ENCODE data around the gene ADAMTS17.
"Not testable (repeated sequence)": the region's sequence is repeated elsewhere in the genome, so short reads cannot be mapped to it uniquely, and the experiment has no call there.

Gene ADAMTS17

DNA sequence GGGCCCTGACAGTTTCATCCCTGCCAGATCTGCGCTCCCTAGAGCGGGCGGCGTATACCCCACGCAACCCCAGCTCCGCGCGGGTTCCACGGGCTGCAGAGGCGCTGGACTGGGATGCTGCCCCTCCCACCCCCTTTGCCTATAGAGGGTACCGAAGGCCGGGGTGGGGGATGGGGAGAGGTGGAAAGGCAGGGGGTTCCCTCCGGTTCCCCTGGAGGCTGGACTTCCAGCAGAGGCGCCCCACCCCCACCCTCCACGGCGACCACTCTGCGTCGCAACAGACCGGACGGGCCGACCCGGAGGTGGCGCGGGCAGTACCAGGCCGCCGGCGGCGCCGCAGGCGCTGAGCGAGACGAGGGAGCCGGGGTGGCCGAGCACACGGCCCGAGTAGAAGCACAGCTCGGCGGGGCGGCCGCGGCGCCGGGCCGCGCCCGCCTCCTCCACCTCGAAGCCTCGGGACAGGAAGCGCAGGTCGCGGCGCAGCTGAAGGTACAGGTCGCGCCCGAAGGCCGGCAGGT is 995 bp downstream of the ADAMTS17 start:
- no peak for DNase-seq (ENCODE audit: low read depth in 1 of 2, low spot score in 1 of 2)

DNA sequence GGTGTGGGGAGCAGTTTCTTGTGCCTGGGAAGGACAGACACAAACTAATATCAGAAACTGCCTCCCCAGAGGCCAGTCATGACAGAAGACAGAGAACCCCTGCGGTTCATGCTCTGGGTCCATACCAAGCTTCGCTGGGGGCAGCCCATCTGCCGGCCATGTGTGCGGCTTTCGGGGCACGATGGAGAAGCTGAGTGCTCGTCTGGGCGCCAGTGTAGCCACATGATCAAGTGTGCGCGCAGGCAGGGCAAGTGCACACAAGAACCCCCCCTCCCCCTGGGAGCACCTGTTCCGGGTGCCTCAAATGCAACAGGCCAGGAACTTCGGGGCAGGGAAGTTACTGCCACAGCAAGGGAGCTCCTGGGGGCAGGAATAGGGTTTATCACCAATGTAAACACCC is 1.8 kb downstream of the ADAMTS17 start:
- no peak for DNase-seq (ENCODE audit: low read depth in 1 of 2, low spot score in 1 of 2)

DNA sequence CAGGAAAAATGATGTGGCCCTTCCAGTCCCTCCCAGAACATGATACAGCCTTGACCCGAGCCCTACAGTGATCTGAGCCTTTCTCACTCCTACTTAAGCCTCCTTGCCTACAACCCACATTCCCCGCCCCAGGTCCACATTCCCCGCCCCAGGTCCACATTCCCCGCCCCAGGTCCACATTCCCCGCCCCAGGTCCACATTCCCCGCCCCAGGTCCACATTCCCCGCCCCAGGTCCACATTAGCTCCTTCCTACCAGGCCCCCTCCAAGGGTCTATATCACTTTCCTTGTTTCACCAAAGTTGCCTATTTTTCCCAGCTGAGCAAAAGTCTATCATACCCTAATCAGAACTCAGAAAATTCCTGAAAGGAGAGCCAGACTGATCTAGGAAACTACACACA is 2.3 kb downstream of the ADAMTS17 start:
- DNase-seq (ENCODE audit: low read depth in 1 of 2, low spot score in 1 of 2) = not testable (repeated sequence)

DNA sequence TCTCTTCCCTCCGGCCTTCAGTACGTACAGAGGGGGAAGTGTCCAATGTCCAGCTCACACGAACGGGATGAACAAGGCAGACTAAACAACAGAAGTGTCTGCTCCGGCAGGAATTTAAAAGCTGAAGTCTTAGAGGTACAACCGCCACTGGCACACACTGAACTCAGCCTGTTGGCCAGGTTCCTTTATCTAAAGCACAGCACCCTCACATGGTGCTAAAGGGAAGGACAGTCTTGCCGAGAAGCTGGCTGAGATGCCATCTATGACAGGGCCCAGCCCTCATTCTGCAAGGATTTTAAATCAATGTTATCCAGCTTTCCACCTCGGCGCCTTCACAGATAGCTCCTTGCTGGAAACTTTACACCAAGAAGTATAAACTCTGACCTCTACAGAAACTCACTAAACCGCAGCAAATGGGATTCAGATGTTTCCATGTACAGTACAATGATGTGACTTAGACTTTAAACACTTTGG is 2.8 kb downstream of the ADAMTS17 start:
- peak in 1 of 2 donors; percentile 36 for DNase-seq (ENCODE audit: low read depth in 1 of 2, low spot score in 1 of 2)

DNA sequence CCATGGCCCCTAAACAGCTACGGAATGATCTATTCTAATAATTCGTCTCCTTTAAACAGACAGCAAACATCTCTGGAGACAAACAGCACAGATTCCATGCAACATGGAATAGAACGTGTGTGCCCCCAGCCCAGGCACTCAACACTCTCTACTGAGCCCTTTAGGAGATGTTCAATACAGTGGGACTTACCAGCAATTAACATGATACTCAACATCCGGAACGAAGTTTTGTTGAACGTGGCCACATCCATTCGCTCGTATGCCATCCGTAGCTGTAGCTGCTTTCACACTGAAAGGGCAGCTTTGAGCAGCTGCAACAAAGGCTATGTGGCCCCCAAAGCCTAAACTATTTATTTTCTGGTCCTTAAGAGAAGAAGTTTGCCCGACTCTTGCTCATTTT is 3.5 kb downstream of the ADAMTS17 start:
- DNase-seq (ENCODE audit: low read depth in 1 of 2, low spot score in 1 of 2) = no peak

DNA sequence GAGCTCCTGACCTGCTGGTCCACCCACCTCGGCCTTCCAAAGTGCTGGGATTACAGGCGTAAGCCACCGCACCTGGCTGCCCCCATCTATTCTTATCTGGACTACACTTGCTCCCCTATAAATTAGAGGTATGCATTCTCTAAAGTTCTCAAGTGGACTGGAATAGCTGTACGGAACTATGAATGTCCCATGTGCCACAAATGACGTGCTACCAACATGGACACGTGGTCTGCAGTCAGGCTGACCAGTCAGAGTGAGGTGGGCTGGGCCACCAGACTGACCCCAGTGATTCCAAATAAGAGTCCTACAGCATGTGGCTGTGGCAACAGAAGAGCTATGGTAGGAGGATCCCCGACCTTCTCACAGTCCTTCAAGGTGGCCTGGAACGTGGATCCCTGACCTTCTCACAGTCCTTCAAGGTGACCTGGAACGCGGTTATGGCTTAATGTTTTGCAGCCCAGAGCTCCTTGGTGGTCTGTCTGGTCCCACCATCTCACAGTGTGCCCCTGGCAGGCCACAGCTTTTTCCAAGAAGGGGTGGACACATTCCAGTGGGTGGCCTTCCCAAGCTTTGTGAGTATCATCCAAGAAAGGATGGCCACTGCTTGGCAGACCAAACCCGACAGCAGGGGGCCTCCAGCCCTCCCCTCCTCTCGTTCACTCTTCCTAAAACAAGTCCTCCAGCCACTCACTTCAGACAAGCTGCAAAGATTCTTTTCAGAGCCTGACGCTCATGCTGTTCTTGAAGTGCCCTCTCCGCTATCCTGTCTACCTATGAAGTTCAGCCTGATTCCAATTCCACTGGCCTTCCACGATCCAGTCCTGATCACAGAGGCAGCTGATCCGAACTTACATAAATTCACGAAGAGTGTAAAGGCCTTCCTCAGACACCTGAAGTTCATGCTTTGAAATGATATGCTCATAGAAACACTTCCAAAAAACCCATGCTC is 4.4 kb downstream of the ADAMTS17 start:
- DNase-seq (ENCODE audit: low read depth in 1 of 2, low spot score in 1 of 2) = no peak

DNA sequence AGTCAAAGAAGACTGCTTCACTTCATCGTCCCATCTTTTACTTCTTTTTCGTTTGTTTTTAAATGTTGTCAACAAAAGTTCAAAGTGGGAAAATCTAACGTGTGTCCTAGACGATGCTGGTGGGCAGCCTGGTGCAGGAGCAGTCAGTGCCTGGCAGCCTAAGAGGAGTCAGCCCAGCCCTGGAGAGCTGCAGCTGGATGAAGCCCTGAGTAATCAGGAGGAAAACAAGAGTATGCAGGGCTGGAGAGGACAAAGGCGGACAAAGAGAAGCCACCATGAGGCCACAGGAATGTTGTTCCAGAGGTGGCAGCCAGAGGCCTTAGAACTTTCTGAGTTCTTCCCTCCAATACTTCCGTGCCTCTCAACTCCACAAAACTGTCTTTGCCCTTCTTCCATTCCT is 5.7 kb downstream of the ADAMTS17 start:
- no peak for DNase-seq (ENCODE audit: low read depth in 1 of 2, low spot score in 1 of 2)

DNA sequence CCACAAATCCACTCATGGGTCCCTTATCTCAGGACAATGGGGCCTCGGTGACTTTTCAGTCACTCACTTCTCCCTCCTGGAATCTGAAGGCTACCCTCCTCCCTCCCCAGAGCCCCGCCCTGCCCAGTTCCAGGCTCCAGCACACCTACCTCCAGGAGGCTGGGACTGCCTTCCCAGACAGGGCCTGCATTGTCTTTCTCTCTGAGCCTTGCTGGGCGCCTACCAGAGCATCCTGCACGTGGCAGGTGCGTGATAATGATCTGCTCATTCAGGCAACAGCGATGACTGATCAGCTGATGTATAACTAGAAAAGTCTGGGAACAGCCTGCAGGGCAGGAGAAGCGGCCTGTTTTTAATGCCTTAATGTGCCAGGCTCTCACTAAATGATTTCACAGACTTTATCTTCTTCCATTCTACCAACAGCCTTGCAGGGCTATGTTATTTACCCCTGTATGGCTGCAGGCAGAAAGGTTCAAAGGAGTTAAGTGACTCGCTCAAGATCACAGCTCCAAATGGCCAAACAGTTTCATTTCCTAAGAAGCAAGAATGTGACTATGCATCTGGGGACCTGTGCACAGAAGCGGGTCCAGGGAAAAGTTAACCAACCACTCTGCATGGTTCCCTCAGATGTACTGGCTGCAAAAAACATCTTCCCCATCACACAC is 6.3 kb downstream of the ADAMTS17 start:
- DNase-seq (ENCODE audit: low read depth in 1 of 2, low spot score in 1 of 2) = no peak

DNA sequence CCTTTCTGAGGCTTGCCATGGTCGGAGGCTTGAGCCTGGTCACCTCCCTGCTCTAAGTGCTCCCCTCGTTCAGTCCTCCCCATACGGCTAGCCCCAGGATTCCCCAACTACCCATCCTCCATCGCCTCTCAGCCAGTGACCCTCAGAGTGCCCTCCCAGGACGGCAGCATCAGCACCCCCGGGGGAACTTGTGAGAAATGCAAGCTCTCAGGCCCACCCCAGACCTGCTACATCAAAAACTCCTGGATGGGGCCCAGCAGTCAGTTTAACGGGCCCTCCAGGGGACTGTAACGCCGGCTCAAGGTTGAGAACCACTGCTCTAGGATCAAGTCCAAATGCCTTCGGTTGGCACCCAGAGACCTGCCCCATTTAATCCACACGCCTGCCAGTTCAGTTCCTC is 6.9 kb downstream of the ADAMTS17 start:
- no peak for DNase-seq (ENCODE audit: low read depth in 1 of 2, low spot score in 1 of 2)

DNA sequence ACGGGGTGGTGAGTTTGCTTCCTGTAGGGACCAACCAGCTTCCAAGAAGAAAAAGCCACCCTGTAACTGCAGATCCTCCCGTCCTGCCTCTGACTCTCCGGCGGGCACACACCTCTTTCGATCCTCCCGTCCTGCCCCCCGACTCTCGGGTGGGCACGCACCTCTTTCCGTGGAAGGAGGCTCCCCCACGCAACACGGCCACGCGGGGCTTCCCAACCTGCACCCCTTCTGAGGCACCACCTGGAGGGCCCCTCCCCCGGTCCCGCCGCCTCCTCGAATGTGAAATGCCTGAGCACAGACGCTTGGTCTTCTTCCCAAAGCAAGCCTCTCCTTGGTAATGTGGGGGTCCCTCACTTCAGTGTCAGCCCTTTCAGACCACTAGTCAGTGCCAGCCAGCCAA is 7.3 kb downstream of the ADAMTS17 start:
- no peak for DNase-seq (ENCODE audit: low read depth in 1 of 2, low spot score in 1 of 2)

DNA sequence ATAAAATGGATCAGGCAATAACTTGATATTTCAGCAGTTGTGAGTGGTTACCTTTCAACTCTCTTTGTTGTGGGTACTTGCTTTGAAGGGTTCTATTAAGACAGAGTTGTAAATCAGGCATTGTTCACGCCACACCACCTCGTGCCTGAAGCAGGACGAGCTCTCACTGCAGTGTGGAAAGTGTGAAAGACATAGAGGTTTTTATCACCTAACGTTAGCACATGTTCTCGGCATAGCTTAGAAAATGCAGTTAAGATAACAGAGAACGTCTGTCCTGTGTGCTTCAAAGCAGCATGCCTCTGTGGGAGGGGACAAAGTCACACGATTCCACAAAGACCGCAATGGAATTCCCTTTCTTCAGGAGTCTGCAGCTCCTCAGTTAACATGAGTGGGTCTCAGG is 7.8 kb downstream of the ADAMTS17 start:
- no peak for DNase-seq (ENCODE audit: low read depth in 1 of 2, low spot score in 1 of 2)

DNA sequence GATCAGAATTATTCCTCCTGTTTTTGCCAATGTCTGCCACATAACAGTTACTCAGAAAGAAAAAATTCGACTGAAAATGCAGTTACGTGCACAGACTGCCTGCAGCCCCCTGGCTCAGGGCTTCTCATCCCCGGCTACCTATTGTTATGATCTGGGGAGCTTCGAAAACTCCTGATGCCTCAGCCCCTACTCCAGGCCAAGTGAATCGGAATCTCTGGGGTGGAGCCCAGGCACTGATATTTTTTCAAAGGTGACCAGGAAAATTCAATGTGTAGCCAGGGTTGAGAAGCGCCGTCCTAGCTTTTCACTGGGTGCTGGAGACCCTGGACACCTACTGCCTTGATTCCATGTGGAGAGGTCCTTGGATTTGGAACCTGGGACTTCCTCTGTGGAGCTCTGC is 8.5 kb downstream of the ADAMTS17 start:
- DNase-seq (ENCODE audit: low read depth in 1 of 2, low spot score in 1 of 2) = no peak

DNA sequence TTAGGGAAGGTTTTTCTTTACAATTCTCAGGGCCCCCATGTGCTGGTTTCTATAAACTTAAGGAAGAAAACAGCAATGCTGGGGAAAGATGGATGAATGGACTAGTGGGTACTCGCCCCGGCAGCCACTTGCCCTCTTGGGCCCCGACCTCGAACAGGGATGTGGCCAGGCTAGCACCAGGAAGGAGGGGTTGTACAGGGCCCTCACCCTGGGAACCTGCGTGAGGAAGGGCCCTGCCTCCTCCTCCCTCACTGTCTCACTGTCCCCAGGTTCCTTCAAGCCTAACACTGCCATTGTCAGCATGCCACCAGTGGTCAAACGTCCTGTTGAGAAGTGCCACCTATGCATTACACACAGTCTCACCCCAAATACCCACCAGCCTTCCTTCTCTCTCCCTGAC is 9.1 kb downstream of the ADAMTS17 start:
- DNase-seq (ENCODE audit: low read depth in 1 of 2, low spot score in 1 of 2) = no peak

DNA sequence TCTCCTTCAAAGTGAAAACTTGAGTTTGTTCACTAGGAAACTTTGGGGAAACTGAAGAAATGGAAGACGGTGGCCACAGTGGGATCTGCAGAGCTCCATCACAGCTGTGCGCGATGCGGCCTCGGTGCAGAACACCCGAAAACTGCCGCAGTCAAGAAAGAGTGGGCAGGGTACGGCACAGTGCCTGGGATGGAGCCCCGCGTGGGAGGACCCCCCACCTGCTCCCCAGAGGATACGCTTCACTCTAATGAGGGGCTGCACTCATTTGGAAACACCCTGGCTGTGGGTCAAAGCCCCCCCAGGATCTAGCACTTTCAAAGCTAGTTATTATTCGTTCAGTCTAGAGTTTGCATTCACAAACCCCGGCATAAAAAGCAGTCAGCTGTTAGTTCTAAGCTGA is 9.5 kb downstream of the ADAMTS17 start:
- no peak for DNase-seq (ENCODE audit: low read depth in 1 of 2, low spot score in 1 of 2)

DNA sequence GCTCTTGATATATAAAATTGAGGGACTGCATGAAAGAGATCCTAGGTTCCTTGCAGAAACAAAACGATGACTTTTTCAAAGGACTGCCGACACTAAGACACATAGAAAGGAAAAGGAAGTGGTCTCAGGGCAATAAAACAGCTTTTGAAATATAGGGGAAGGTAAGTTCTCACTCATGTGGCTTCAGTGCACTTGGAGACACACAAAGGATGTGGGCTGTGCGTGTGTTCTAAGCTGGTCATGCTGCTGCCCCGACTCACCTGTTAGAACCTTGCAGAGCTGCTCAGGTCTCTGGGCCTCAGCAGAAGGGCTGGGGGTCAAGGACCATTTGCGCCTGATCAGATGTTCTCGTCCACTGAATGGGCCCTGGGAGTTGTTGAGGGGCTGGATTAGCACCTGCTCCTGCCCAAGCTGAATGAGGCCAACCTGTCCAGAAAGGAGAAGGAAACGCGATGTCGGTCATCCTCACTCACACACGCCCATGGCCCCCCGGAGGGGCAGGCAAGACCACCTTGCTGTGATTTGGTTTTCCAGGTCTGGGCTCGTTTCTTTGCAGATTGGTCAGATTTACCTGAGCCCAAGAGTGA is 11.1 kb downstream of the ADAMTS17 start:
- DNase-seq (ENCODE audit: low read depth in 1 of 2, low spot score in 1 of 2) = no peak

DNA sequence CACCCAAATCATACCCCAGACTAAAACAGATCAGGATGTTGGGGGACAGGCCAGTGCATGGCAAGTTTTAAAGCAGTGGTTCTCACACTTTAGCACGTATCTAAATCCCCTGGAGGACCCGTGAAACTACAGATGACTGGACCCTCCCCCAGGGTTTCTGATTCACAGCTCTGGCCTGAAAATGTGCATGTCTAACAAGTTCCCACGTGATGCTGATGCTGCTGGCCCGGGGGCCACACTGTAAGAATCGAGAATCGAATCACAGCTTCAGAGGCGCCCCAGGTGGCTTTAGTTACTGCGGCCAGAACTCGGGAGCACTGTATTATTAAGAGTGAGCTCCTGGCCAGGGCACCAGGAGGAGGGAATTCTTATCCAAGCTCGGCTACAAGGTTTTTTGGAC is 11.6 kb downstream of the ADAMTS17 start:
- peak in 1 of 2 donors; percentile 16 for DNase-seq (ENCODE audit: low read depth in 1 of 2, low spot score in 1 of 2)

DNA sequence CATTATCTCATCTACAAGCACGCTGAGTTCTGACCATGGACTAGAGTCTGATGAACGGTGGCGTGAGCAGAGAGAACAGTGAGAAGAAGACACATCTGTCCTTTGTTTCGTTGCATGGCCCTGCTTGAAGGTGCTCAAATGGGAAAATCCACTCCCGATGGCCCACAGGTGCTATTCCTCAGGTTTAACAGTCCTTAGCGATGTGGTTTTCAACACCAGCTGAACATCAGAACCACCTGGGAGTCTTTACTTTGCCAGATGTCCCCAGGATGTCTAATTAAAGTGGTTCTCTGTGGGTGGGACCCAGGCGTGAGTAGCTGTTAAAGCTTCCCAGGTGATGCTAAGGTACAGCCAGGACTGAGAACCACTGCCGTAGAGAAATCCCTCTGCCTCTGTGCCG is 13.0 kb downstream of the ADAMTS17 start:
- DNase-seq (ENCODE audit: low read depth in 1 of 2, low spot score in 1 of 2) = no peak

DNA sequence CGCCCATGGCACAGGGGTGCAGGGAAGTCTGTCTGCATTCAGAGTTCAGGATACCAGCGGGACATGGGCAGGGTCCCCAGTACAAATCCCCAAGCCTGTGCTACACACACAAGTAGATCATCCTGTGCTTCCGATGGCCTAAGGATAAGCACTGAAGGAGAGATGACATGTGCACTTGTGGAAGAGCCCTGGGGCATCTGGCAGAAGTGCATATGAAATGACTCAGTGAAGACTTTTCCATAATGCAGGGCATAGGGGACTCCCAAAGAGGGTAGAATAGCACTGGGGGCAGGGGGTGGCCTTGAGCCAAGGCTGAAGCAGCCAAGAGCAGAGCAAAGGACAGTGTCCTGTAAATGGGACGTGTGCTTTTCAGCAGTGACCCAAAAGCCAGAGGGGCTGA is 22.9 kb downstream of the ADAMTS17 start:
- no peak for DNase-seq (ENCODE audit: low read depth in 1 of 2, low spot score in 1 of 2)

DNA sequence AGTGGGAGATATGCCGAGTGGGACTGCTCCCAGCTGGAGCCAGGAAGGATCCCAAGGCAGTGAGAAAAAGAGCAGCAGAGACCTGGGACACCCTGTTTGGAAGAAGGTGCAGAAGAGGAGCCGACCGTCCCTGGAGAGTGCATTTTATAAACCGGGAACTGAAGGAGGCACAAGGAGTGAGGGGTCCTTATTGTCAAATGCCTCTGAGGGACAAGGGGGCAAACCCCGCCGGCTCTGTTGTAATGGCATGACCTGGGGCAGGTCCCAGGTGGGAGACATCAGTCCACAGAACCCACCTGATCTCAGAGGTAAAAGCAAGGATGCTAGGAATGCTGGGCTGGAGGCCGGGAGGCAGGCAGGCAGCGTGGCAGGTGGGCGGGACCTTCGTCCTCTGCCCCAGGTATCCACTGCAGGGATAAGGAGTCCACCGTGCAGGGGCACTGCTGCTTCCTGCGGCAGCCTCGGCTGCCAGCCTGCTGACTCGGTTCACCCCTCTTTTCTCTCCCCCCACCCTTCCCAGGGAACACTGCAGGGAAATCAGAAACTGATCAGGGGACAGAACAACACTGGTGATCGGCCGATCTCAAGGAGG is 26.9 kb downstream of the ADAMTS17 start:
- DNase-seq (ENCODE audit: low read depth in 1 of 2, low spot score in 1 of 2) = no peak

DNA sequence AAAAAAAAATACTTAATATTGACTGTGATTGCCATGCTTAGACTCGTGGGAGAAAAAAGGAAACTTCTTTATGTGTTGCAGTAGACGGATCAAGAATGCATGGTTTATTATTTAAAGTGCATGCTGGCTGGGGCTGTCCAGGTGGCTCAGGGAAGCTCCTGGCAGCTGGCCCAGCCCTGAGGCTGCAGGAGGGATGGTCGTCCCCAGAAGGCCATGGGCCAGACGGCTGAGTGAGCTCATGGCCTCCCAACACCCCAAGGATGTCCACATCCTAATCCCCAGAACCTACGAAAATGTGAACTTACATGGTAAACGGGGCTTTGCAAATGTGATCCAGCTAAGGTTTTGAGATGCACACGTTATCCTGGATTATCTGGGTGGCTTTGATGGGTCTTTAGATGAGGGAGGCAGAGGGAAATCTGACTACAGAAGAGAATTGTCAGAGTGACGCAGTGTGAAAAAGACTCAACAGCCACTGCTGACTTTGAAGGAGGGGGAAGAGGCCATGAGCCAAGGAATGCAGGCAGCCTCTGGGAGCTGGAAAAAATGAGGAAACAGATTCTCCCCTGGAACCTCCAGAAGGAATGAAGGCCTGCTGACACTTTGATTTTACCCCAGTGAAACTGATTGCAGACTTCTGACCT is 29.8 kb downstream of the ADAMTS17 start:
- DNase-seq (ENCODE audit: low read depth in 1 of 2, low spot score in 1 of 2) = no peak

DNA sequence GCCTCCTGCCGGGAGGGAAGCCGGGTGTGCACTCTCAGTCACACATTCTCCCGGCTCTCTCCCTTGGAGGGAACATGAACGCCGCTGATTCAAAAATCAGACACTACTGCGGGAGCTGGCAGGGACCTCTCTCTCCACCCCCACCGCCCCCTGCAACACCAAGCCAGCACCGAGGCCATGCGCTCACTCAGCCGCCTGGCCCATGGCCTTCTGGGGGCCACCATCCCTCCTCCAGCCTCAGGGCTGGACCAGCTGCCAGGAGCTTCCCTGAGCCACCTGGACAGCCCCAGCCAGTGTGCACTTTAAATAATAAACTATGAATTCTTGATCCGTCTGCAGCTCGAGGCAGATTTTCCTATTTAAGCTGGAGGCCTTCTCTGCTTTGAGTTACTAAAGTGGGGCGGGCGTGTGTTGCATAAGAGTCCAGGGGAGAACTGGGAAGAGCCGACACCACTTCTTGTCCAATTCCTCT is 30.6 kb downstream of the ADAMTS17 start:
- no peak for DNase-seq (ENCODE audit: low read depth in 1 of 2, low spot score in 1 of 2)

Data from activated CD4-positive, alpha-beta T cell treated with anti-CD3 and anti-CD28 coated beads, Interleukin-2, amount 50 U/mL, for 24 hours (primary cell).